B cell (primary cell): ENCODE data around the gene ANKRD34A. TPM values are rescaled to one million over a fixed set of nuclear protein-coding genes. Genes with fewer than 3 reads are reported as not detected.
"Not testable (repeated sequence)": the region's sequence is repeated elsewhere in the genome, so short reads cannot be mapped to it uniquely, and the experiment has no call there.

Experiments used
- ATAC-seq: fragments of 200-7000 bp; cut with Tn5 transposase; one replicate; pipeline ENCODE4 v1.10.0; 2021; ENCODE audit warnings: low read depth, mild to moderate bottlenecking, moderate number of reproducible peaks, moderate library complexity
- CTCF ChIA-PET: fragments of 350-600 bp; sonication (Branson Sonifier 250); formaldehyde crosslinking; loops from one replicate; lab custom pipeline; 2021; ENCODE audit warnings: antibody characterized with exemption, inconsistent platforms; lab: Charles Lee
- POLR2A ChIA-PET: fragments of 350-600 bp; sonication (Branson Sonifier 250); formaldehyde crosslinking; loops from one replicate; lab custom pipeline; 2021; ENCODE audit warnings: antibody characterized with exemption; lab: Charles Lee
- DNase-seq: peaks from one replicate; pipeline ENCODE4 v3.0.0; 2013
- H2AFZ ChIP-seq: 2 replicates; pipeline ENCODE4 v1.6.1; 2012; ENCODE audit warnings: mild to moderate bottlenecking, low read depth, low read length; ENCODE audit not compliant: insufficient read depth, poor library complexity, severe bottlenecking
- H3K27ac ChIP-seq, 2 donors: 1 replicate in 1 of 2; 2 replicates in 1 of 2; pipeline ENCODE4 v1.5.1; 2012 to 2013; ENCODE audit warnings: low read length in 2 of 2, mild to moderate bottlenecking in 2 of 2, moderate library complexity in 1 of 2
- H3K27me3 ChIP-seq, 4 experiments: fragments of 200-600 bp in 1 of 4; sonication (generic) in 1 of 4; replicated peaks in 1 of 4; 1 replicate in 2 of 4; 2 replicates in 2 of 4; pipeline versions ENCODE4 v1.6.1 to v1.7.0; 2013 to 2016; ENCODE audit warnings: low read length in 3 of 4, mild to moderate bottlenecking in 2 of 4, mixed read lengths in 1 of 4, moderate library complexity in 1 of 4; ENCODE audit not compliant: insufficient read depth in 4 of 4, control insufficient read depth in 3 of 4; ENCODE audit errors: control extremely low read depth in 1 of 4
- H3K36me3 ChIP-seq, 2 experiments: replicated peaks in 1 of 2; 1 replicate in 1 of 2; 2 replicates in 1 of 2; pipeline versions ENCODE4 v1.6.1 to v1.7.1; 2013; ENCODE audit warnings: low read length in 1 of 2; ENCODE audit not compliant: insufficient read depth in 2 of 2, control insufficient read depth in 1 of 2; ENCODE audit errors: control extremely low read depth in 1 of 2, extremely low read depth in 1 of 2
- H3K4me1 ChIP-seq, 2 donors: fragments of 200-600 bp in 1 of 2; sonication (generic) in 1 of 2; 1 replicate in 1 of 2; 2 replicates in 1 of 2; pipeline versions ENCODE4 v1.5.1 to v1.6.1; 2013 to 2017; ENCODE audit warnings: low read length in 2 of 2; ENCODE audit not compliant: control insufficient read depth in 2 of 2, insufficient read depth in 2 of 2
- H3K4me2 ChIP-seq: replicated peaks from 2 replicates; pipeline ENCODE3; 2012; ENCODE audit warnings: mild to moderate bottlenecking, low read depth, low read length; ENCODE audit not compliant: poor library complexity, severe bottlenecking
- H3K4me3 ChIP-seq, 5 experiments: fragments of 200-600 bp in 1 of 5; sonication (generic) in 1 of 5; 1 replicate in 3 of 5; 2 replicates in 2 of 5; pipeline versions ENCODE4 v1.5.1 to v1.7.0; 2011 to 2016; ENCODE audit warnings: low read length in 4 of 5, mild to moderate bottlenecking in 4 of 5, low read depth in 2 of 5, control low read depth in 1 of 5, moderate library complexity in 1 of 5; ENCODE audit not compliant: insufficient read depth in 1 of 5; ENCODE audit errors: control extremely low read depth in 1 of 5, extremely low read depth in 1 of 5
- H3K79me2 ChIP-seq: fragments of 200-600 bp; sonication (generic); one replicate; pipeline ENCODE4 v1.6.0; 2016; ENCODE audit warnings: low read length; ENCODE audit not compliant: control insufficient read depth, insufficient read depth
- H3K9ac ChIP-seq: fragments of 200-600 bp; sonication (generic); 2 replicates; pipeline ENCODE4 v1.6.1; 2017; ENCODE audit warnings: mild to moderate bottlenecking, low read length, moderate library complexity
- H3K9me3 ChIP-seq, 3 donors: one replicate each; pipeline versions ENCODE4 v1.6.1 to v1.7.1; 2013; ENCODE audit warnings: low read length in 2 of 3; ENCODE audit not compliant: control insufficient read depth in 2 of 3, insufficient read depth in 1 of 3; ENCODE audit errors: control extremely low read depth in 1 of 3
- H4K20me1 ChIP-seq: 2 replicates; pipeline ENCODE4 v1.6.0; 2012; ENCODE audit warnings: mild to moderate bottlenecking, low read length; ENCODE audit not compliant: insufficient read depth, control insufficient read depth, poor library complexity, severe bottlenecking
- H3K27ac Mint-ChIP-seq: one replicate; pipeline ENCODE4 v1.8.0; 2021; ENCODE audit warnings: mixed read lengths
- H3K27me3 Mint-ChIP-seq: one replicate; pipeline ENCODE4 v1.8.0; 2021; ENCODE audit warnings: mixed read lengths
- H3K4me1 Mint-ChIP-seq: one replicate; pipeline ENCODE4 v1.8.0; 2021; ENCODE audit warnings: mixed read lengths
- H3K4me3 Mint-ChIP-seq: one replicate; pipeline ENCODE4 v1.8.0; 2021; ENCODE audit warnings: mixed read lengths
- H3K9me3 Mint-ChIP-seq: one replicate; pipeline ENCODE4 v1.8.0; 2022; ENCODE audit warnings: mixed read lengths; ENCODE audit not compliant: insufficient read depth
- EZH2 ChIP-seq: IDR thresholded peaks from 2 replicates; pipeline ENCODE4 v1.6.1; 2012; ENCODE audit warnings: borderline replicate concordance, low read depth, mild to moderate bottlenecking, moderate library complexity, low read length; ENCODE audit not compliant: insufficient read depth, poor library complexity, severe bottlenecking
- WGBS: methylation state at CpG from one replicate; pipeline ENCODE4 v1.1.5; 2013; ENCODE audit warnings: missing lambda C conversion rate; ENCODE audit not compliant: insufficient coverage; 5-methylcytosine and 5-hydroxymethylcytosine counted together
- intact Hi-C: fragments of 100-400 bp; cut with micrococcal nuclease; formaldehyde crosslinking; loops from one replicate; pipeline ENCODE4 v1.10.0; 2022
- polyA plus RNA-seq: library from polyadenylated mRNA; depleted of rRNA; stranded (reverse); fragments of >200 nt; gene quantifications from 2 replicates; pipeline ENCODE4 v1.2.3, GENCODE V29; 2012
- total RNA-seq, 2 donors: library from RNA; stranded (reverse); fragments of 120-200 nt in 1 of 2; gene quantifications; 1 replicate in 1 of 2; 2 replicates in 1 of 2; pipeline versions ENCODE4 v1.2.3 to v1.2.4, GENCODE V29; 2013 to 2022
- TF ChIP-seq, protein P1 (sequence below): fragments of 200-600 bp; IDR thresholded peaks from one replicate; pipeline ENCODE4 v1.8.0; 2022; ENCODE audit warnings: antibody characterized with exemption, mild to moderate bottlenecking

ANKRD34A gene
- total and polyA plus RNA-seq, 2 donors (not counting 1 experiment from before 2014, with no cell fraction given) = 0.86 to 1.8 TPM

DNA sequence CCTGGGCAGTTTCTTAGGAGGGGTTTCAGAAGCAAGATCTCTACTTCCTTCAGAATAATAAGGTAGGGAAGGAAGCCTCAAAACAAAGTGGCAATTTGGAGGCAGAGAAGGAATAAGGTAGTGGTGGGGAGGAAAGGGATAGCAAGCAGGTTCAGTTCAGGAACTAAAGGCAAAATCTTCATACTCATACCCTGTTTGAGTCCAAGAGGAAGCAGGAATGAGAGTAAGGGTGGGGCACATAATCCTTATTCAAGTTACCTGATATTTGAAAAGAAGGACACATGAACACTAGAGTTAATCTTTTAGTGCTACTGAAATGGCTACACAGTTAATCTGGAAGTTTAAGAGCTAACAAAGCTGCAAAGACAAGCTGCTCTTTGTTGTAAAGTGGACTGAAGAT is 28.7 kb downstream of the ANKRD34A start:
- ATAC-seq (no peak), DNase-seq (no peak)
- peaks cover 10 to 18% of the 10 kb centered on the region in 2 donors for H3K4me1 ChIP-seq
- no peaks in the 10 kb centered on the region for H4K20me1 ChIP-seq
- peaks cover 20% of the 10 kb centered on the region for H3K4me1 Mint-ChIP-seq
- no peak overlapping the region for H3K4me3 ChIP-seq
- intact Hi-C loops = no loop called here
- ChIA-PET POLR2A (no interaction called here), CTCF (interaction anchor here (0.7 to 1.2 kb wide), 2 partner anchors 19 to 22 kb away, joined by 3 to 4 read pairs; partner anchors contain the start of gene LIX1L)
- no peaks in the 10 kb centered on the region for H3K27me3 ChIP-seq
- TF ChIP-seq EZH2 = no peak
- TF ChIP-seq, protein P1, sequence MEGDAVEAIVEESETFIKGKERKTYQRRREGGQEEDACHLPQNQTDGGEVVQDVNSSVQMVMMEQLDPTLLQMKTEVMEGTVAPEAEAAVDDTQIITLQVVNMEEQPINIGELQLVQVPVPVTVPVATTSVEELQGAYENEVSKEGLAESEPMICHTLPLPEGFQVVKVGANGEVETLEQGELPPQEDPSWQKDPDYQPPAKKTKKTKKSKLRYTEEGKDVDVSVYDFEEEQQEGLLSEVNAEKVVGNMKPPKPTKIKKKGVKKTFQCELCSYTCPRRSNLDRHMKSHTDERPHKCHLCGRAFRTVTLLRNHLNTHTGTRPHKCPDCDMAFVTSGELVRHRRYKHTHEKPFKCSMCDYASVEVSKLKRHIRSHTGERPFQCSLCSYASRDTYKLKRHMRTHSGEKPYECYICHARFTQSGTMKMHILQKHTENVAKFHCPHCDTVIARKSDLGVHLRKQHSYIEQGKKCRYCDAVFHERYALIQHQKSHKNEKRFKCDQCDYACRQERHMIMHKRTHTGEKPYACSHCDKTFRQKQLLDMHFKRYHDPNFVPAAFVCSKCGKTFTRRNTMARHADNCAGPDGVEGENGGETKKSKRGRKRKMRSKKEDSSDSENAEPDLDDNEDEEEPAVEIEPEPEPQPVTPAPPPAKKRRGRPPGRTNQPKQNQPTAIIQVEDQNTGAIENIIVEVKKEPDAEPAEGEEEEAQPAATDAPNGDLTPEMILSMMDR = no peak
- no peaks in the 10 kb centered on the region for H3K27me3 Mint-ChIP-seq
- no peaks in the 10 kb centered on the region for H3K9me3 Mint-ChIP-seq
- H3K27ac ChIP-seq = no peak overlapping the region
- H3K79me2 ChIP-seq = no peaks in the 10 kb centered on the region
- no peak overlapping the region for H3K9ac ChIP-seq
- no peak overlapping the region for H3K4me2 ChIP-seq
- no peaks in the 10 kb centered on the region for H3K9me3 ChIP-seq
- H3K4me3 Mint-ChIP-seq = no peak overlapping the region
- no peak overlapping the region for H3K27ac Mint-ChIP-seq
- no peak overlapping the region for H2AFZ ChIP-seq
- peaks cover 2 to 23% of the 10 kb centered on the region in 2 experiments for H3K36me3 ChIP-seq

DNA sequence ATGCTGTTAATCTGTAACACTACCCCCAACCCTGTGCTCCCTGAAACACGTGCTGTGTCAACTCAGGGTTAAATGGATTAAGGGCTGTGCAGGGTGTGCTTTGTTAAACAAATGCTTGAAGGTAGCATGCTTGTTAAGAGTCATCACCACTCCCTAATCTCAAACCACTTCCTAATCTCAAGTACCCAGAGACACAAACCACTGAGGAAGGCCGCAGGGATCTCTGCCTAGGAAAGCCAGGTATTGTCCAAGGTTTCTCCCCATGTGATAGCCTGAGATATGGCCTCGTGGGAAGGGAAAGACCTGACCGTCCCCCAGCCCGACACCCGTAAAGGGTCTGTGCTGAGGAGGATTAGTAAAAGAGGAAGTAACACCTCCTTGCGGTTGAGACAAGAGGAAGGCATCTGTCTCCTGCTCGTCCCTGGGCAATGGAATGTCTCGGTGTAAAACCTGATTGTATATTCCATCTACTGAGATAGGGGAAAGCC is 31.8 kb downstream of the ANKRD34A start:
- ChIA-PET CTCF (interaction anchor here (1.8 kb wide), 1 partner anchor 25 kb away, joined by 8 read pairs; the partner anchor contains the start of gene LIX1L), POLR2A (interaction anchor here (2.5 kb wide), 1 partner anchor 26 kb away, joined by 10 read pairs; the partner anchor contains the start of gene LIX1L)
- H3K9me3 Mint-ChIP-seq, H3K27me3 Mint-ChIP-seq, H3K79me2 ChIP-seq, H3K9me3 ChIP-seq, H4K20me1 ChIP-seq, ATAC-seq, H3K9ac ChIP-seq, H3K27me3 ChIP-seq, H3K4me3 ChIP-seq: not testable (repeated sequence)
- intact Hi-C loops = loop anchor here (1.0 kb wide), 1 partner anchor 26 kb away; the partner anchor contains the start of gene LIX1L
- Mint-ChIP-seq H3K4me1 (peaks cover 23% of the 10 kb centered on the region), H3K4me3 (peak overlapping the region; percentile 68), H3K27ac (peak overlapping the region; percentile 89)
- Histone ChIP-seq H3K4me2 (peak overlapping the region; percentile 22), H3K4me1 (peaks cover 17 to 30% of the 10 kb centered on the region in 2 donors), H2AFZ (peak overlapping the region; percentile 27), H3K27ac (peak overlapping the region in 1 of 2 donors; percentile 59), H3K36me3 (peaks cover 2 to 20% of the 10 kb centered on the region in 2 experiments)
- peak; percentile 78 for DNase-seq
- 0% methylated on average over 3 of the region's 9 CpGs for WGBS
